Measurements from ENCODE around the gene LEUTX.

GRCh38 chr19:39797083-39797482 lies 18.4 kb downstream of the LEUTX start:
- TF ChIP-seq GATA2 (IDR thresholded peaks at IDR 0.05; ENCODE audit: low read depth, low read length) (no peak), GATA3 (IDR thresholded peaks at IDR 0.05; ENCODE audit: low read depth, low read length) (no peak)
